ENCODE data around the gene FREY1.

The FREY1 gene

DNA sequence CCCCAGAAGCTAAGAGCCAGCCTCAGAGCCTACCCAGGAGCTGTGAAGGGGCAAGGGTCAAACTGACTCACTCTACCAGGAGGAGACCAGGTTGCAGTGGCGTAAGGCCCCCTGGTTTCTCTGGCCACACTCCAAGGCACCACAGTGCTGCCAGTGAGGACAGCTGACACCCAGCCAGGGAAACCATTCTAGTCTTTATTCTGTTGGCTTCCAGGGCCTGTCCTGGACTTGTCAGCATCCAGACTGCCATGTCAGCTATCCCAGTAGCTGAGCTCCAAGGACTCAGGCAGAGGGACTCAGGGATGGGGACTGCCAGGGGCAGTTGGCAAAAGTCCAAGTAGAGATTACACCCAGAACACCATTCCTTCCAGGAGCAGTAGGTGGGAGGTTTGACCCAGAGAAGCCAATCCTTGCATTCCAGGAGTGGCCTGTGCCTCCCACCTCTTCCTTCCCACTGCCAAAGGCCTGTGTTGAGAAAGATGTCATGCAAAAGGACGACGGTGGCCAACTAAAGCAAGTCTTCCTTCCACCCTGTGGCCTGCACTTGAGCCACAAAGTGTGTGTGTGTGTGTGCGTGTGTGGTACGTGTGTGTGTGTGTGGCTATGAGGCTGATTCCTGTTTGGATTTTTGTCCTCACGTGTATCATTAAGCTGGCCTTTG is 25.2 kb downstream of the FREY1 start:
- Histone ChIP-seq H3K4me3 (no peak overlapping the region), H3K27ac (no peak overlapping the region)

DNA sequence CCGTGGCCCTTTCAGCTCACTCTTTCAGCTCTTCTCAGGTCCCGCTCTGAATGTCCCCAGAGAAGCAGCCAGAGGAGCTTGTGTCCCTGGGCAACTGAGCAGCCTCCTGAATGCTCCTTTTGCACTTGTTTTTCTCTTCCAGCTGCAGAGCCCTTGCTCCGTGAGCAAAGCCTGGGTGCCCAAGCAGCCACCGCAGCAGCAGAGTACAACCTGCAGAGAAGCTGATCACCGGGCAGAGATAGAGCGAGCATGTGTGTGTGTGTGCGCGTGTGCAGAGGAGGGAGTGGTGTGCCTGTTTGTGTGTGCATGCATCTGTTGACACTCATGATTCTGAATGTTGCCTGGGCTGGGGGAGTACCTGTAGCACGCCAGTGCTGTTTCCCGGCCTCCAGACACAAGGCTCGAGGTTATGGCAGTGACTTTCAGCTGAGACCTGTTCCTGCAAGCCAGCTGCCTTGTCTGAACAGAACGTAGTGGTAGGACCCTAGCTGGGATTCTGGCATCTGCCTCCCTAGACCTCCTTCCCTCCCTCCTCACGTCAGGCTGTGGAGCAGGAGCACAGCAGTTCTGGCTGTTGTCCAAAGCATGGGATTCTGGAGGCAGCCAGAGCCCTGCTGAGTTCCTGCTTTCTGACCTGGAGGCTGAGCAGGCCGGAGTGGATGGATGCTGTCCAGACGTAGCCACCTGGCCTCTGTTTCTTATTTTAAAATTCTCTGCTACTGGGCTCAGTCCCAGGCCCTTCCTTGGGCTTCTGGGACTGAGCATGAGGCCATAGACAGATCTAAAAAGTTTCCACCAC is 26.1 kb downstream of the FREY1 start:
- Histone ChIP-seq H3K27ac (no peak overlapping the region), H3K4me3 (no peak overlapping the region)

DNA sequence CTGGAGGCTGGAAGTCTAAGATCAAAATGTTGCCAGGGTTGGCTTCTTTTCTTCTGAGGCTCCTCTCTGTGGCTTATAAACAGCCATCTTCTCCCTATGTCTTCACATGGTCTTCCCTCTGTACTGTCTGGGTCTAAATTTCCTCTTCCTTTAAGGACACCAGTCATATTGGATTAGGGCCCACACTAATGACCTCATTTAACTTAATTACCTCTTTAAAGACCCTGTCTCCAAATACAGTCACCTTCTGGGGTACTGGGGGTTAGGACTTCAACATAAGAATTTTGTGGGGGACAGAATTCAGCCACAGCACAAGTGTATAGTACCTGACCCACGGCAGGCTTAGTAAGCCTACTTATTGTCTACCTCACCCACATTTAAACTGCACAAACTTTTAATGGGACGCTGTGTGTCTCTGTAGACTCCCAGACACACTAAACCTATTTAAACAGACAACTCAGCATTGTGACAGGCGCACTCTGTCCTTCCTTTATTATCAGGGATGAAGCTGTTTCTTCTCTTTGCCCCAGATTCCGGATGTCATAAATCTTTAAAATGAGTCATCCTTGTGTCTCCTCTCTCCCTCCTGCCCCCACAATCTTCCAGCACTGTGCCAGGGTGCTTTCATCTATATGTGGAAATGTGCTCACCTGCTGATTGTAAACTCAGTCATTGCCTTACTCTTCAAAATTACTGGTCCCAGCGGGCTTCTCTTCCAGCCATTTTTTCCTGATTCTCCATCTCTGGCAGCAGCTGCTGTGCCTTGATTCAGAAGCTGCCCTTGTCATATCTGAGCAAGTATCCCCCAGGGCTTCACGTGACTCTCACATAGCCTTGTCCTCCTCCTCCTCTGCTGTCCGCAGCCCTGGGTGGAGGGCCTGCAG is 27.0 kb downstream of the FREY1 start:
- no peak overlapping the region for H3K27ac ChIP-seq
- no peak overlapping the region for H3K4me3 ChIP-seq

DNA sequence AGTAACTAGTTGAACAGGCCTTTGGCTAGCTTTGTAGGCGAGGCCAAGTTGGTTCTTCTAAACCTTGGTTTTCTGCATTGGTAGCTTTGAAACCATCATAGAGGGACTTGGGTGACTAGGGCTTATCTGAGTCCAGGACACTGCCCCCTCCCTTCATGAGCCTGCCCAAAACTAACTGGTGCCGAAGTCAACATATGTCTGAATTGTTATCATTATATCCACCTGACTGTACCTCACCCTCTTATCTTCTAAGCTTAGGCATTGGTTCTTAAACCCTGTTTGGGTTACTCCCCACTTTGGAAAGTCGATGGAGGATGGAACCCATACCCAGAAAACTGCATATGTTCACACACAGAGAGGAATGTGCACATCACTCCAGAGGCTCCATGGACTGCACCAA is 29.2 kb downstream of the FREY1 start:
- no peak overlapping the region for H3K27ac ChIP-seq
- H3K4me3 ChIP-seq: no peak overlapping the region

DNA sequence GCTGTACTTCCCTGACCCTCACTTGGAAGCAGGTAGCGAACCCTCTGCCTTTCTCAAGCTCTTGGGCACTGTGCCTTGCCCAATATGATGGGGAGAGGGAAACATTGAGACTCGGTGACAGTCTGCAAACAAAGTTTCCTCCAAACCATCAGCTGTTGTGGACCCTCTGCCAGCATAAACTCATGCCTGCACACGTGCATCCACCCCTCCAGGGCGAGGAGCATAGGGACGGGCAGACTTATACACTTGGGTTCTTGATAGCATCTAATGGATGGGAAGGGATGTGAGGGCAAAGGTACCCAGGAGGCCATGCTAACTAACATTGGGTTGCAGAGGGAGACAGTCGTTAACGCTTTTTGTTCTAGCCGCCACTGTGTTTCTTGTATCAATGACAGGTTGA is 29.9 kb downstream of the FREY1 start:
- no peak overlapping the region for H3K27ac ChIP-seq

DNA sequence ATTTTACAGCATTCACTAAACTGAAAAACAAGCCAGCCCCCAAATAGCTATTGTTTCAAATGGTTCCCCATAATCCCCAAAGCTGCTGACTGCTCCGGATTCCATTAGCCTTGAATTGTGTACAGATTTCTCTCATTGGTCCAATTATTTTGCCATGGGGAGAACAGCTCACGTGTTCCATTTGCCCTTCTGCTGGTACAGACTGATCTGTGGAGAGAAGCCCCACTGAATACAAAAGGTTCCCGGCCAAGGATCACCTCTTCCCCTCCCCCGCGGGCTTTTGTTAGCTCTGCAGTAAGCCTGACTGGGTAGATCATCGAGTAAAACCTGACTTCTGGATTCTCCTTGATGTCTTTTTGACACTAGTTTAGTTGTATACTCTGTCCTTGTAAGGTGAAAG is 30.7 kb downstream of the FREY1 start:
- no peak overlapping the region for H3K4me3 ChIP-seq
- no peak overlapping the region for H3K27ac ChIP-seq

More for the DNA sequence above, 29.9 kb downstream of the FREY1 start:
- H3K4me3 ChIP-seq: no peak overlapping the region

DNA sequence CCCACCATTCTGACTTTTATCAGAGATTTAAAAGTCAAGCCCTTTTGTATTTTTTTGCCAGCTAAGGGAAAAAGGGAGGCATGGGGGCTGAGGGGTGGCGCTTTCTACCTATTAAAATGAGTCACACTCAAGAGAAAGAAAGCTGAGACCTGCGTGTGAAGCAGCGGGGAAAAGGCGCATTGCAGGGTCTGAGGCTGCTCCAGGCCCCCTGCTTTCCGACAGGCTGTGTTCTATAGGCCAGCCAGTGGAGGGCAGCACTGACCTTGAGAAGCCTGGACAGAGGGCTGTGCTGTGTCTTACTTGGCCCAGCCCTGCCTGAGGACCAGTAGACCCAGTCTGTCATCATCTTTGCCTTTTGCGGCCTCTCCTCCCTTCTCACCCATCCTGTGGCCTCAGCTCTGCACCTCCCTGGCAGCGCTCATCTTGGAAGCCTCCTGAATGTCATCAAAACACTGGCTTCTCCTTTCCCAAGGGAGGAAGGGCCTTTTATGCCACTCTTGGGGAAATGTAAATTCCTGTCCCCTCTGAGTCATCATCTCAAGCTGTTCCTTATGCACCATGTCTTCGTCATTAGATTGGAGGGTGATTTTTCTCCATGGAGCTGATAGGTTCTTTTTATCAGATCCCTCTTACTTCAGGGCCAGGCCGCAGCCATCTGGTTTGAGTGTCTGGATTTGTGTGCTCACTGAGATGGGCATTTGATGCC is 34.3 kb downstream of the FREY1 start:
- Histone ChIP-seq H3K4me3 (no peak overlapping the region), H3K27ac (peak overlapping the region in 1 of 21 experiments; percentile 17)

DNA sequence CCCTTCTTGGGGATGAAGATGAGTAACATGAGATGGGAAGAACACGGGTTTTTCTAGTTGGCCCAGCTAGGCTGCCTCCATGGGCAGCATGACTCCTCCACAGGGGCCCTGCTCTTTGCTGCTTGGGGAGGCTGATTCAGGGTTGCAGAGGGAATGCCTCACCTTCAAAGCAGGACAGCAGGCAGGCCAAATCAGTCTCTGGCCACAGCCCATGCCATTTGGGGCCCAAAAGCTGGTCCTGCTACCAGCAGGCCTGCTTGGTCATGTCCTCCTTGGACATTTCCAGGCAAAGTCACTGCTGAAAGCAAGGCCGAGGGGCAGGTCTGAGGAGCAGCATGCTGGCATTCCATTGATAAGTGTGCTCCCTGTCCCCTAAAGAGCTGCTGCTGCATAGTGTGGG is 35.4 kb downstream of the FREY1 start:
- Histone ChIP-seq H3K4me3 (no peak overlapping the region), H3K27ac (no peak overlapping the region)

DNA sequence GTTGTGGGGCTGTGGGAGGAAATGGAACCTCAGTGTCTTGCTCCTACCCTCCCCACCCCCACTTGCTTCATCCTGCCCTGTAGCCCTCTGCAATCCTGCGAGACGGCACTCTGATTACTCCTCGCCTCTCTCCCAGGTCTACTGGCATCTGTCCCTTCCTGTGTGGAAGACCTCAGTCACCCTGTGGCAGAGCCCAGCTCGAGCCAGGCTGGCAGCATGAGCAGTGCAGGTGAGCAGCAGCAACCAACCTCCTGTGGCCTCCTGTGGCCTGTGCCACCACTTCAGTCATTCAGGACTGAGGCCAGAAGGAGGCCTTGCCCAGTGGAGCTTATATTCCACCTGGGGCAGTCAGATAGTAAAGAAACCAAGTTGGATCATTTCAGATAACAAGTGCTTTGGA is 36.4 kb downstream of the FREY1 start:
- H3K4me3 ChIP-seq: no peak overlapping the region
- H3K27ac ChIP-seq: peak overlapping the region in 1 of 21 experiments; percentile 26

DNA sequence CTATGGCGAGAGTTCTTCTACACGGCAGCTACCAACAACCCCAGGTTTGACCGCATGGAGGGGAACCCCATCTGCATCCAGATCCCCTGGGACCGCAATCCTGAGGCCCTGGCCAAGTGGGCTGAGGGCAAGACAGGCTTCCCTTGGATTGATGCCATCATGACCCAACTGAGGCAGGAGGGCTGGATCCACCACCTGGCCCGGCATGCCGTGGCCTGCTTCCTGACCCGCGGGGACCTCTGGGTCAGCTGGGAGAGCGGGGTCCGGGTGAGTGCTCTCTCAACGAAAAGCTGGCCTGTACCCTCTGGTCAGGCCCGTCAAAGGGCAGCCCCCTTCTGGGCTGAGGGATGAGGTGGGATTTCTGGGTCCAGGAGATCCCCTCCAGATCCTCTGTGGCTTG is 37.5 kb downstream of the FREY1 start:
- H3K27ac ChIP-seq: no peak overlapping the region
- H3K4me3 ChIP-seq: no peak overlapping the region

DNA sequence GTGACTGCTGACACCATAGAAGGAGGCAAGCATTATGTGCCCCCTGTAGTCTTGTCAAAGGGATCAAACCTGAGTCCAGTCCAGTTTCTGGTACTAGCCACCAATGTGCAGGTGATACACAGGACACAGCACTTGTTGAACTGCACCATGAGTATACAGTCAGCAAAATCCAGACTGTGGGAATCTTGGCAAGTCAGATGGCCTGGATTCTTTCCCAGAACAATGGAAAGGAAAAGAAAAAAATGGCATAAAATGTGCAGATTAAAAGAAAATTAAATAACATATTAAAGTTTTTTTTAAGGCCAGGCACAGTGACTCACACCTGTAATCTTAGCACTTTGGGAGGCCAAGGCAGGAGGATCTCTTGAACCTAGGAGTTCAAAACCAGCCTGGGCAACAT is 43.0 kb downstream of the FREY1 start:
- Histone ChIP-seq H3K4me3 (no peak overlapping the region), H3K27ac (no peak overlapping the region)

DNA sequence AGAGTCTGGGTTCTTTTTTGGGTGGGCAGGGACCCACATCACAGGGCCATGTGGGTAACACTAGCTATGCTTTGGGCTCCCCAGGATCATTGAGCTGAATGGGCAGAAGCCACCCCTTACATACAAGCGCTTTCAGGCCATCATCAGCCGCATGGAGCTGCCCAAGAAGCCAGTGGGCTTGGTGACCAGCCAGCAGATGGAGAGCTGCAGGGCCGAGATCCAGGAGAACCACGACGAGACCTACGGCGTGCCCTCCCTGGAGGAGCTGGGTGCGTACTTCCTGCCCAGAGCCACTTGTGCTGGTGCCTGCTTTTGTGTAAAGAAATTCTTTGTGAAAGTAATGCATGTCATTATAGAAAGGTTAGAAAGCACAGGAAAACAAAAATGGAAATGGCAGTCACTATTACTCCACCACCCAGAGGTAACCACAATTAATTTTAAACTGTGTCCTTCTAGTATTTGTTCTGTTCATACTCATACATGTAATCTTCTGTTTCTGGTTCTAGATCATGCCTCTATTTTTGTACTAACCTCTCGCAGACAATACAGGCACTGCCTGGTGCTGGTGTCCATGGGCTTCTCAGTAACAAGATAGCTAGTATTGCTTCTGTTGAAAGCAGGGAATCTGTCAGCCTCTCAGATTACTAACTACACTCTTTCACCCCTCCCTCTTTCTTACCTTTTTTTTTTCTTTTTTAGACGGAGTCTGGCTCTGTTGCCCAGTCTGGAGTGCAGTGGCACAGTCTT is 46.1 kb downstream of the FREY1 start:
- Histone ChIP-seq H3K27ac (peak overlapping the region in 7 of 21 experiments; percentile 14 to 86 (median 78)), H3K4me3 (no peak overlapping the region)

DNA sequence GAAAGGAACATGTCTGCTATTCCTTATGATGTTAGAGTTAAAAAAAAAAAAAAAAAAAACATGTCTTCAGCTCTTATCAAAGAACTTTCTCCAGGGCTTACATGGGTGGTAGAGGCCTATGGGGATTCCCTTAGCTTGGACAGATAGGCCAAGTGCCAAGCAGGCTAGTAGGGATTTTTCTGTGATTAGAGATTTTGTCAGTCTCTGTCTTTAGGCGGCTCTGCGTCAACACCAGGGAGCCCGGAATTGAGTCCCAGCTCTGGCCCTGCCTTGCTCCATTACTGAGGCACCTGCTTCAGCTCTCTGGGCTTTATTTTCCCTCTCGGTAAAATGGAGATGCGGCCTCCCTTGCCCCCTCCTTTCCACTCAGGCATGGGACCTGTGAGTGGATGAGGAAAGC is 46.7 kb downstream of the FREY1 start:
- H3K4me3 ChIP-seq: no peak overlapping the region
- H3K27ac ChIP-seq: peak overlapping the region in 18 of 21 experiments; percentile 14 to 89 (median 74)

DNA sequence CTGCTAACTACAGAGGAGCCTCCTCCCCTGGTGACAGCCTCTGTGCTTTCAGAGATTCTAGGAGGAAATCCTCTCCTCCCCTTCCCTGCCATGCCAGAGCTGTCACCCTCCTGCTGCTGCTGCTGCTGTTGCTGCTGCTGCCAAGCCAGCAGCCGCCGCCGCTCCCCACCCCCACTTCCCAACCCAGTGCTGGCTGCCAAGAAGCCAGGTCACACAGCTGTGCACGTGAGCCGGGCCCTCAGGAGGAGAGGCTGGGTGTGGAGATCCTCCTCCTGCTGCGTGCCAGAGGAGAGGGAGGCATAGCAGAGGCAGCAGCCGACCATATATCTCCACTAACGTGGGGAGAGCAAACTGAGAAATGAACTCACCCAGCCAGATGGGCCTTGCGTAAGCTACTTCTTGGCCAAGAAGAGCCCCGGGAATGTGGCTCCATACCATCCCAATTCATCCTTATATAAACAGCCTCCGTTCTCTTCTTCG is 47.4 kb downstream of the FREY1 start:
- Histone ChIP-seq H3K27ac (peak overlapping the region in 19 of 21 experiments; percentile 33 to 92 (median 75)), H3K4me3 (no peak overlapping the region)

DNA sequence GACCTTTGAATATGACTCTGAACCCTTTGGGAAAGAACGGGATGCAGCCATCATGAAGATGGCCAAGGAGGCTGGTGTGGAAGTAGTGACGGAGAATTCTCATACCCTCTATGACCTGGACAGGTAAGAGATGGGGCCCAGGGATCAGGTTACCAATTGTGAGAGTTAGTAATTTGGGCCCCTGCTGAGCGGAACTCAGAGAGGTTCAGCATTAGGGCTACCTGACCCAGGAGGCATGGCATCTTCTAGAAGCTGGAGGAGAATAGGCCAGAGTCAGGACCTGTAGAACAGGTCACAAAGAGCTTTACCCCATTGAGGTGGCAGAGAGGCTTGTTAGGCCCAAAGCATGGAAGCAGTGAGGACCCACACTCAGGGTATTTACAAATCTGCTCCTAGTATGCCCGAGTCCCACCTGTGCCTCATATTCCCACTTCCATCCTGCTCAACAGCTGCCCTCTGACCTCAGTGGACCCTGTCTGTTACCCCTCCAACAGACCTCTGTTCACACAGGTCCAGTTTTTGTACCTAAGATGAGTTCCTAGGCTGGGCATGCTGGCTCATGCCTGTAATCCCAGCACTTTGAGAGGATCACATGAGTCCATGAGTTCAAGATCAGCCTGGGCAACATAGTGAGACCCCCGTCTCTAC is 48.2 kb downstream of the FREY1 start:
- no peak overlapping the region for H3K4me3 ChIP-seq
- peak overlapping the region in 20 of 21 experiments; percentile 18 to 92 (median 74) for H3K27ac ChIP-seq

DNA sequence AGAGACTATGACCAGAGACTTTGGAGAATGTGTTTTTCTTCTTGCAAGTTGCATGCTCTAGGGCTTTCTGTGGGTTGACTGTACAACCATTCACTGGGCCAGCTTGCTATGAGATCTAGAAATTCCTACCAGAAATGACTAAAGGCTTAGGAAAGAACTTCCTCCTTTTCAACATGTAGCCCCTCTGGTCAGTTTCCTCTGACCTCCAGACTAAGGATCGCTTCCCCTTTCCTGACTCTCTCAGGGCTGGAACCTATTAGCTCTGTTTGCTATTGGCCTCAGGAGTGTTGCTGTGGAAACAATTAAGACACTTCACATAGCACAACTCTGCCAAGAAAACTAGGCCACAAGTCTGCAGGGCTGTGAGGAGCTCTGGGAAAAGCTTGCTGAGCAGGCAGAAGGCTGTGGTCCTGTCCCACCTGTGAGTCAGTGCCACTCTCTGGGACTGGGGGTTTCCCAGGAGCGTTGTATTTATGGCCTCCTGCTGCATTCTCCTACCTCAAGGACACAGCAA is 49.1 kb downstream of the FREY1 start:
- H3K4me3 ChIP-seq: no peak overlapping the region
- peak overlapping the region in 20 of 21 experiments; percentile 18 to 92 (median 74) for H3K27ac ChIP-seq
